ENCODE results near the gene SYNE1.
A peak's percentile ranks its signal among the peaks of the same experiment; 100 is the strongest.
"Not testable (repeated sequence)": the region's sequence is repeated elsewhere in the genome, so short reads cannot be mapped to it uniquely, and the experiment has no call there.

The SYNE1 gene

DNA sequence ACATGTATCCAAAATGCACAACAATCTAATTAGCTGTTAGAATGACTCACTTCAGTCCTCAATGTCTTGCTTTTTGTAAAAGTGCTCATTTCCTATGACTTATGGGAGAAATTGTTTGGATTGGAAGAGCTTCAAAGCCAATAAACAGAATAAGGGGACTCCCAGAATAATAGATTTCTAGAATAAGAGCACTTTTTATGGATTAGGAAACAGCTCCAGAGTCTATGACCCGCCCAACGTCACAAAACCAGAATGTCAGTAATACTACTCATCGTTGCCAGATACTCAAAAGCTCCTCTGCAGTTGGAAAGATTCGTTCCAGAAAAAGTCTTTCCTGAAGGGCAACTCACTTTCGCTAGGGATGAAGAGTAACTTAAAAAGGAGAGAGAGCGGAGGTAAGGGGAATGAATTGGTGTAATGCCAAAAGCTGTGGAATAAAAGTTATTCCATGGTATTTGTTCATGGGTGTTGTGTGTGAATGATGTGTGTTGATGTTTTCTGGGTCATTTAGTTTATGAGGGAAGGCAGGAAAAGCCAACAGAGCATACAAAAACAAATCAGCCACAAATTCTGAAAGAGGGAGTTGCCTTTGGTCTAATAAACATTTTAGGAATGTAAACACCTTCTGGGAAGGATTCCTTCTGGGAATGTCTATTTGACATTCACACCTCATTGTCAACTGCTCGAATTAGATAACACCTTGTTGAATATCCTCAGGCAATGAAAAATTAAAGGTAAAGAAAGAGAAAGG is 64.6 kb downstream of the SYNE1 start:
- Histone ChIP-seq H3K9me3 (ENCODE audit: control insufficient read depth in 5 of 5, low read length in 5 of 5) (no peaks in the 10 kb centered on the region), H3K4me3 (ENCODE audit: low read depth in 1 of 5, low read length in 5 of 5) (no peak overlapping the region), H3K27ac (ENCODE audit: low read depth, low read length) (peak overlapping the region; percentile 1), H3K36me3 (ENCODE audit: control insufficient read depth in 5 of 5, insufficient read depth in 5 of 5, low read length in 5 of 5) (no peaks in the 10 kb centered on the region), H3K4me1 (ENCODE audit: control insufficient read depth in 5 of 5, insufficient read depth in 5 of 5, low read length in 5 of 5) (peaks cover 0 to 31% (median 11%) of the 10 kb centered on the region in 5 donors), H3K27me3 (ENCODE audit: control insufficient read depth in 5 of 5, insufficient read depth in 4 of 5, low read length in 5 of 5) (no peaks in the 10 kb centered on the region), H3K9ac (ENCODE audit: low read length in 5 of 5) (no peak overlapping the region)

GRCh38 chr6:152571943-152572337 is 65.2 kb downstream of the SYNE1 start:
- no peak overlapping the region for H3K9ac ChIP-seq (ENCODE audit: low read length in 5 of 5)
- no peak overlapping the region for H3K4me3 ChIP-seq (ENCODE audit: low read depth in 1 of 5, low read length in 5 of 5)
- H3K27me3 ChIP-seq (ENCODE audit: control insufficient read depth in 5 of 5, insufficient read depth in 4 of 5, low read length in 5 of 5): no peaks in the 10 kb centered on the region
- no peaks in the 10 kb centered on the region for H3K9me3 ChIP-seq (ENCODE audit: control insufficient read depth in 5 of 5, low read length in 5 of 5)
- H3K27ac ChIP-seq (ENCODE audit: low read depth, low read length): peak overlapping the region; percentile 1
- H3K4me1 ChIP-seq (ENCODE audit: control insufficient read depth in 5 of 5, insufficient read depth in 5 of 5, low read length in 5 of 5): peaks cover 0 to 31% (median 11%) of the 10 kb centered on the region in 5 donors
- no peaks in the 10 kb centered on the region for H3K36me3 ChIP-seq (ENCODE audit: control insufficient read depth in 5 of 5, insufficient read depth in 5 of 5, low read length in 5 of 5)

GRCh38 chr6:152571089-152571488 is 66.1 kb downstream of the SYNE1 start:
- no peak overlapping the region for H3K27ac ChIP-seq (ENCODE audit: low read depth, low read length)
- no peak overlapping the region for H3K4me3 ChIP-seq (ENCODE audit: low read depth in 1 of 5, low read length in 5 of 5)
- no peaks in the 10 kb centered on the region for H3K36me3 ChIP-seq (ENCODE audit: control insufficient read depth in 5 of 5, insufficient read depth in 5 of 5, low read length in 5 of 5)
- no peak overlapping the region for H3K9ac ChIP-seq (ENCODE audit: low read length in 5 of 5)
- no peaks in the 10 kb centered on the region for H3K27me3 ChIP-seq (ENCODE audit: control insufficient read depth in 5 of 5, insufficient read depth in 4 of 5, low read length in 5 of 5)
- H3K4me1 ChIP-seq (ENCODE audit: control insufficient read depth in 5 of 5, insufficient read depth in 5 of 5, low read length in 5 of 5): peaks cover 0 to 29% (median 8%) of the 10 kb centered on the region in 5 donors
- no peaks in the 10 kb centered on the region for H3K9me3 ChIP-seq (ENCODE audit: control insufficient read depth in 5 of 5, low read length in 5 of 5)

GRCh38 chr6:152566103-152566875 is 70.9 kb downstream of the SYNE1 start:
- no peaks in the 10 kb centered on the region for H3K9me3 ChIP-seq (ENCODE audit: control insufficient read depth in 5 of 5, low read length in 5 of 5)
- peak overlapping the region; percentile 30 for H3K27ac ChIP-seq (ENCODE audit: low read depth, low read length)
- H3K9ac ChIP-seq (ENCODE audit: low read length in 5 of 5): no peak overlapping the region
- H3K4me1 ChIP-seq (ENCODE audit: control insufficient read depth in 5 of 5, insufficient read depth in 5 of 5, low read length in 5 of 5): peaks cover 0 to 16% (median 0%) of the 10 kb centered on the region in 5 donors
- H3K36me3 ChIP-seq (ENCODE audit: control insufficient read depth in 5 of 5, insufficient read depth in 5 of 5, low read length in 5 of 5): no peaks in the 10 kb centered on the region
- H3K4me3 ChIP-seq (ENCODE audit: low read depth in 1 of 5, low read length in 5 of 5): no peak overlapping the region
- H3K27me3 ChIP-seq (ENCODE audit: control insufficient read depth in 5 of 5, insufficient read depth in 4 of 5, low read length in 5 of 5): no peaks in the 10 kb centered on the region

DNA sequence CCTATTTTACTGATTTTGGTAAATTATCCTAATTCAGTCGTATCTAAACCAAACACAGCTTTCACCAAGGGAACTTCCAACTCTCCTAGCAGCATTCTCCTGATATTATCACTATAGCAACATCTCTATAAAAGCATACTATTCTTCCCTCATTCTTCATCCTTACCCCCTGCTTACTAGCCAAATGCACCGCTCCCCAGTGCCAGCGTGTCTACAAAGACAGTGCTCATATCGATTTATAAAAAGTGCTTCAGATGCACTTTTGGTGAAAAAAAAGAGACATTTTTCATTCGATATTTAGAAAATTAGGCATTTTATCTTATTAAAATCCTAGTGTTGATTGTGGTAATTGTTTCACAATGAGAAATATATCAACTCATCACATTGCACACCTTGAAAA is 74.0 kb downstream of the SYNE1 start:
- Histone ChIP-seq H3K4me3 (ENCODE audit: low read depth in 1 of 5, low read length in 5 of 5) (no peak overlapping the region), H3K27me3 (ENCODE audit: control insufficient read depth in 5 of 5, insufficient read depth in 4 of 5, low read length in 5 of 5) (no peaks in the 10 kb centered on the region), H3K36me3 (ENCODE audit: control insufficient read depth in 5 of 5, insufficient read depth in 5 of 5, low read length in 5 of 5) (no peaks in the 10 kb centered on the region), H3K9ac (ENCODE audit: low read length in 5 of 5) (no peak overlapping the region), H3K4me1 (ENCODE audit: control insufficient read depth in 5 of 5, insufficient read depth in 5 of 5, low read length in 5 of 5) (peaks cover 0 to 9% (median 0%) of the 10 kb centered on the region in 5 donors), H3K9me3 (ENCODE audit: control insufficient read depth in 5 of 5, low read length in 5 of 5) (peaks cover 0 to 3% (median 0%) of the 10 kb centered on the region in 5 donors), H3K27ac (ENCODE audit: low read depth, low read length) (no peak overlapping the region)

DNA sequence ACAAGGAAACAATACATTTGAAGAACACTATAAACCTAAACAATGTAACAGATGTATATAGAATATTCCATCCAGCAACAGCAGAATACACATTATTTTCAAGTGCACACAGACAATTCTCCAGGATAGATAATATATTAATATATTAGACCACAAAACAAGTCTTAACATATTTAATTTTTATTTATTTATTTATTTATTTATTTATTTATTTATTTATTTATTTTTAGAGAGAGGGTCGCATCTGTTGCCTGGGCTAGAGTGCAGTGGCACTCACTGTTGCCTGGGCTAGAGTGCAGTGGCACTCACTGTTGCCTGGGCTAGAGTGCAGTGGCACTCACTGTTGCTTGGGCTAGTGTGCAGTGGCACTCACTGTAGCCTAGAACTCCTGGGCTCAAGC is 78.4 kb downstream of the SYNE1 start:
- peaks cover 2 to 13% (median 7%) of the 10 kb centered on the region in 5 donors for H3K9me3 ChIP-seq (ENCODE audit: control insufficient read depth in 5 of 5, low read length in 5 of 5)
- H3K4me1 ChIP-seq (ENCODE audit: control insufficient read depth in 5 of 5, insufficient read depth in 5 of 5, low read length in 5 of 5); H3K9ac ChIP-seq (ENCODE audit: low read length in 5 of 5); H3K27ac ChIP-seq (ENCODE audit: low read depth, low read length); H3K36me3 ChIP-seq (ENCODE audit: control insufficient read depth in 5 of 5, insufficient read depth in 5 of 5, low read length in 5 of 5); H3K4me3 ChIP-seq (ENCODE audit: low read depth in 1 of 5, low read length in 5 of 5); H3K27me3 ChIP-seq (ENCODE audit: control insufficient read depth in 5 of 5, insufficient read depth in 4 of 5, low read length in 5 of 5): not testable (repeated sequence)

DNA sequence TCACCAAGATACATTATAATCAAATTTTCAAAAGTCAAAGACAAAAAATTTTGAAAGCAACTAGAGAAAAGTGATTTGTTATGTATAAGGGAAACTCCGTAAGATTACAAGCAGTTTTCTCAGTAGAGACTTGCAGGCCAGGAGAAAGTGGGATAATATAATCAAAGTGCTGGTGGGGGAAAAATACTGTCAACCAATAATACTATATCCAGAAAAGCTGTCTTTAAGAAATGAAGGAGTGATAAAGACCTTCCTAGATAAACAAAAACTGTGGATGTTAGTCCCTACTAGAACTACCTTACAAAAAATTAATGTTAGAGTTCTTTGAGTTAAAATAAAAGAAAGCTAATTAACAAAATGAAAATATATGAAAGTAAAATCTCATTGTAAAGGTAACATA is 79.7 kb downstream of the SYNE1 start:
- no peak overlapping the region for H3K4me3 ChIP-seq (ENCODE audit: low read depth in 1 of 5, low read length in 5 of 5)
- no peak overlapping the region for H3K27ac ChIP-seq (ENCODE audit: low read depth, low read length)
- H3K9ac ChIP-seq (ENCODE audit: low read length in 5 of 5): no peak overlapping the region
- H3K36me3 ChIP-seq (ENCODE audit: control insufficient read depth in 5 of 5, insufficient read depth in 5 of 5, low read length in 5 of 5): no peaks in the 10 kb centered on the region
- H3K27me3 ChIP-seq (ENCODE audit: control insufficient read depth in 5 of 5, insufficient read depth in 4 of 5, low read length in 5 of 5): no peaks in the 10 kb centered on the region
- H3K9me3 ChIP-seq (ENCODE audit: control insufficient read depth in 5 of 5, low read length in 5 of 5): peaks cover 2 to 13% (median 7%) of the 10 kb centered on the region in 5 donors
- H3K4me1 ChIP-seq (ENCODE audit: control insufficient read depth in 5 of 5, insufficient read depth in 5 of 5, low read length in 5 of 5): no peaks in the 10 kb centered on the region

- Histone ChIP-seq H3K36me3 (ENCODE audit: control insufficient read depth in 5 of 5, insufficient read depth in 5 of 5, low read length in 5 of 5) (no peaks in the 10 kb centered on the region), H3K27me3 (ENCODE audit: control insufficient read depth in 5 of 5, insufficient read depth in 4 of 5, low read length in 5 of 5) (no peaks in the 10 kb centered on the region), H3K4me1 (ENCODE audit: control insufficient read depth in 5 of 5, insufficient read depth in 5 of 5, low read length in 5 of 5) (no peaks in the 10 kb centered on the region), H3K9ac (ENCODE audit: low read length in 5 of 5) (no peak overlapping the region), H3K27ac (ENCODE audit: low read depth, low read length) (no peak overlapping the region), H3K9me3 (ENCODE audit: control insufficient read depth in 5 of 5, low read length in 5 of 5) (peaks cover 2 to 13% (median 7%) of the 10 kb centered on the region in 5 donors), H3K4me3 (ENCODE audit: low read depth in 1 of 5, low read length in 5 of 5) (no peak overlapping the region)
Observed at GRCh38 chr6:152554851-152555250, 82.3 kb downstream of the SYNE1 start.

DNA sequence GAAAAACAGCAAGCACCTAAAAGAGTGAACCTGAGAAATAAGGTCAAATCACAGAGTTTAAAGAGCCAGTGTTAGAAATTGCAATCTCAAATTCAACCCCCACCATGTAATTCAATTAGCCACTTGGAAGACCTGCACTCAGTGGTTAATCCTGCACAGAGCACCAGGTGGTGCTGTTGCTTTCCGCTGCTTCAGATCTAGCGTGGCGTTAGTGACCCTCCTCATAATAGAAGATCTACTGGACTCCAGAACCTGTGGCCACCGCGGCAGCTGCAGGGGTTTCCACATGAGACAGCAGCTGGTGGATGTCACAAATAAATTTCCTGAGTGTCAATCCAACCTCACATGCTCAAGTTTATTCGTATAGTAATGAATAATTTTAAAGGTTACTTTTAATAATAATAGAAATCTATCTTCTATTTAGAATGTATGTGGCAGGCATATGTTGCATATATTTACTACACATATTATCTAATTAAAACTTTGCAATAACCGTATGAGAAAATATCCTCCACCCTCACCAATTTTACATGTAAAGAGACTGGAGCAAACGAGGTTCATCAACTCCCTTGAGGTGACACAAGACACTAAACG is 84.4 kb downstream of the SYNE1 start:
- no peaks in the 10 kb centered on the region for H3K4me1 ChIP-seq (ENCODE audit: control insufficient read depth in 5 of 5, insufficient read depth in 5 of 5, low read length in 5 of 5)
- H3K9me3 ChIP-seq (ENCODE audit: control insufficient read depth in 5 of 5, low read length in 5 of 5): peaks cover 2 to 8% (median 5%) of the 10 kb centered on the region in 5 donors
- H3K27me3 ChIP-seq (ENCODE audit: control insufficient read depth in 5 of 5, insufficient read depth in 4 of 5, low read length in 5 of 5): no peaks in the 10 kb centered on the region
- H3K27ac ChIP-seq (ENCODE audit: low read depth, low read length): no peak overlapping the region
- no peaks in the 10 kb centered on the region for H3K36me3 ChIP-seq (ENCODE audit: control insufficient read depth in 5 of 5, insufficient read depth in 5 of 5, low read length in 5 of 5)
- H3K9ac ChIP-seq (ENCODE audit: low read length in 5 of 5): no peak overlapping the region
- no peak overlapping the region for H3K4me3 ChIP-seq (ENCODE audit: low read depth in 1 of 5, low read length in 5 of 5)

DNA sequence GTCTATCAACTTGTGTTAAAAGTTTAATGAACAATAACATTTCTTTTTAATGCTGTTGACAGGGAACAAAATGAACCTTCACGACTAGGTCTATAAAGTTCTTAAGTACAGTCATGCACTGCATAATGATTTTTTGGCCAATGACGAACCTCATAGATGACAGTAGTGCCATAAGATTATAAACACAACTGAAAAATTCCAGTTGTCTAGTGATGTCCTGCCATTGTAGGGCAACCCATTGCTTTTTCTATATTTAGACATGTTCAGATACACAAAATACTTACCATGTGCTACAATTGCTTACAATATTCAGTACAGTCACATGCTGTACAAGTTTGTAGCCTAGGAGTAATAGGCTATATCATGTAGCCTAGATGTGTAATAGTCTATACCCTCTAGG is 93.6 kb downstream of the SYNE1 start:
- Histone ChIP-seq H3K9me3 (ENCODE audit: control insufficient read depth in 5 of 5, low read length in 5 of 5) (no peaks in the 10 kb centered on the region), H3K4me3 (ENCODE audit: low read depth in 1 of 5, low read length in 5 of 5) (no peak overlapping the region)

More for the DNA sequence above, 93.6 kb downstream of the SYNE1 start:
- Histone ChIP-seq H3K9ac (ENCODE audit: low read length in 5 of 5) (no peak overlapping the region), H3K4me1 (ENCODE audit: control insufficient read depth in 5 of 5, insufficient read depth in 5 of 5, low read length in 5 of 5) (no peaks in the 10 kb centered on the region), H3K27me3 (ENCODE audit: control insufficient read depth in 5 of 5, insufficient read depth in 4 of 5, low read length in 5 of 5) (no peaks in the 10 kb centered on the region), H3K36me3 (ENCODE audit: control insufficient read depth in 5 of 5, insufficient read depth in 5 of 5, low read length in 5 of 5) (no peaks in the 10 kb centered on the region), H3K27ac (ENCODE audit: low read depth, low read length) (no peak overlapping the region)

Measured in subcutaneous abdominal adipose tissue (tissue), 5 donors.